Activated CD4-positive, alpha-beta T cell treated with anti-CD3 and anti-CD28 coated beads for 36 hours (primary cell): ENCODE data around the gene LDLRAD4. TPM values are rescaled to one million over a fixed set of nuclear protein-coding genes. Genes with fewer than 3 reads are reported as not detected.

Experiments
- ATAC-seq: fragments of 200-7000 bp; cut with Tn5 transposase; one replicate; pipeline ENCODE4 v1.10.0; 2021; ENCODE audit warnings: mild to moderate bottlenecking, moderate library complexity
- CTCF ChIA-PET: fragments of 350-600 bp; sonication (Branson Sonifier 250); formaldehyde crosslinking; loops from one replicate; lab custom pipeline; 2021; ENCODE audit warnings: antibody characterized with exemption; lab: Charles Lee
- POLR2A ChIA-PET: fragments of 350-600 bp; sonication (Branson Sonifier 250); formaldehyde crosslinking; loops from one replicate; lab custom pipeline; 2021; ENCODE audit warnings: antibody characterized with exemption, inconsistent platforms; lab: Charles Lee
- DNase-seq: peaks from one replicate; pipeline ENCODE4 v3.0.0-alpha.2; 2020
- H3K27ac Mint-ChIP-seq: one replicate; pipeline ENCODE4 v1.8.0; 2021; ENCODE audit warnings: mixed read lengths
- H3K27me3 Mint-ChIP-seq: one replicate; pipeline ENCODE4 v1.8.0; 2021; ENCODE audit warnings: mixed read lengths
- H3K36me3 Mint-ChIP-seq: one replicate; pipeline ENCODE4 v1.8.0; 2021; ENCODE audit warnings: low read depth, mixed read lengths
- H3K4me1 Mint-ChIP-seq: one replicate; pipeline ENCODE4 v1.8.0; 2021; ENCODE audit warnings: mixed read lengths
- H3K4me3 Mint-ChIP-seq: one replicate; pipeline ENCODE4 v1.8.0; 2021; ENCODE audit warnings: mild to moderate bottlenecking, moderate library complexity, mixed read lengths
- H3K9me3 Mint-ChIP-seq: one replicate; pipeline ENCODE4 v1.8.0; 2021; ENCODE audit warnings: low read depth, mixed read lengths
- intact Hi-C, 2 experiments: fragments of 100-400 bp; cut with DNase I in 1 of 2; cut with micrococcal nuclease in 1 of 2; formaldehyde crosslinking; loops; one replicate each; pipeline versions ENCODE4 v1.14.2 to v1.15.1; 2022 to 2024; cut with DNase I, micrococcal nuclease
- total RNA-seq, 2 experiments: library from RNA; stranded (reverse); gene quantifications; one replicate each; pipeline ENCODE4 v1.2.3, GENCODE V29; 2021

Gene LDLRAD4
- total RNA-seq, 2 experiments from 2014 or later, result 29.3 to 32.2 TPM

DNA sequence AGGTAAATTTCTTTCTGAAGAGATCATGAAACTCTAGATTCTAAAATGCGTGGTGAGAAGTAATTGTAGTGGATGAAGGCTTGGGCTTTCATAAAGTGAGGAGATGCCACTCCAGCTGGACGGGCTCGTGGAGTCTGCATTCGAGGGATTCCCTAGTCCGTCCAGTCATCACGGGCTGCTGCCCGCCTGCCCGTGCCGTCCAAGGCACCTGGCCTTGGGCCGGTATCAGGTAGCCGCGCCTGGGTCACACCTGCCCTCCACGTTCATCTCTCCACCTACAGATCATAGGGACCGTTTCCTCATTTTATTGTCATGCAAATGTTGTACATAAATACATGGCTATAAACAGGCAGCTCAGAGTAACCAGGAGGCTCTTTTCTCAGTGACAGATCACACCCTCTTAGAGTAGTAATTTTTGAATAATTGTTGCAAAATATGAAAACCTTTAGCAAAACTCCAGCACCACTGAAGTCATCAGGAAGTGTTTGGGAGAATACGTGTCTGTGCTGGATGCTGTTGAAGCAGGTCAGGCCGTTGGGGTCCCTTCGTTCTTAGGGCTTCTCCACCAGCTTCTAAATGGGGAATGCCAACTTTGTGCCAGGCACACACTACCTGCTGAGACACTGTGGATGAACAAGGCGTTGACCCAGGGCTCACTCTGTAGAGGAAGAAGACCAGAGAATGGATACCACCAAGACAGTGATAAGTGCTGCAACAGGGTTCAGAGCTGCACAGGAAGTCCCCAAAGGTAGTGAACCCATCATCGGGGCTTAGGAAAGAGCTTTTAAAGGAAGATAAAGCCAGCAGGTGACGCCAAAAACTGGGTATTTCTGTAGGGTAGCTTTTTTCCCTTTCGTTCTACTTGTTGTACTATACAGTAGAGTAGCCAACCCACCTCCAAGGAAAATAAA is 395.3 kb downstream of the LDLRAD4 start:
- H3K4me1 Mint-ChIP-seq, result peaks cover 82% of the 10 kb centered on the region
- intact Hi-C loops, result loop anchor here (2.0 to 10.0 kb wide), 6 partner anchors 179 to 619 kb away; partner anchors contain the start of genes CEP192 (in 1 of the 2) and LDLRAD4 (in 1 of the 2)
- POLR2A ChIA-PET, result interaction anchor here (0.6 to 1.9 kb wide), 6 partner anchors 19 to 237 kb away, joined by 3 to 6 read pairs (median 4); no protein-coding TSS in a partner anchor
- peaks cover 5% of the 10 kb centered on the region for H3K36me3 Mint-ChIP-seq
- H3K4me3 Mint-ChIP-seq, result peak overlapping the region; percentile 72
- H3K9me3 Mint-ChIP-seq, result no peaks in the 10 kb centered on the region
- ATAC-seq, result no peak
- no peaks in the 10 kb centered on the region for H3K27me3 Mint-ChIP-seq
- CTCF ChIA-PET, result interaction anchor here (0.7 to 4.7 kb wide), 9 partner anchors 14 to 559 kb away, joined by 3 to 30 read pairs (median 3); no protein-coding TSS in a partner anchor
- H3K27ac Mint-ChIP-seq, result peak overlapping the region; percentile 87
- DNase-seq, result no peak

DNA sequence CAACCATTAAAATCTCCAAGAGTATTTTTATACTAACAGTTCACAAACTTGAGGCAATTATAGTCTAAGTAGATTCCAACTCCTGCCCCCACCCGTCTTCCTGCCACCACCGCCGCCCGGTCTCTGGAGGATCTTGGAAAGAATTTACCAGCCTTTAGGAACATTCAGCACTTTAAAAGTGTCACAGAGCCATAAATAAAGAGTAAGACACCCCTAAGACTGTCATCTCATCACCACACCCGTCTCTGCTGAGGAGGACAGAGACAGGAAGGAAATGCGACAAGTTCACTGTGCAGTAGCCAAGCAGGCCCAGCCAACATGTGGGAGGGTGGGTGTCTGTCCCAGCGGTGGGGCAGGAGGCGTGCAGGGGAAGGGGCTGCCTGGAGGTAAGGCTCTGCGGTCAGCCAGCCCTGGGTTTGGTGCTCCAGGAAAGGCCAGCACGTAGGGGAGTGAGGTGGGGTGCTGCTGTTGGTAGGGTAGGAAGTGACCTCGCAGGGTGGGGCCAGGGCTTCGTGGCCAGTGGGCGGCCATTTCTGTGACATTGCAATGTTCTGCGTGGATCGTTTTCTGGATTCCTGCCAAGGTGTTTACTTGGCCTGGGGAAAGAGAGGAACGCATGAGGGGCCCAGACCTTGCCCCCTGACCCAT is 396.2 kb downstream of the LDLRAD4 start:
- POLR2A ChIA-PET, result interaction anchor here (0.8 to 1.9 kb wide), 4 partner anchors 26 to 47 kb away, joined by 3 to 5 read pairs (median 4); no protein-coding TSS in a partner anchor
- Mint-ChIP-seq H3K27ac (peak overlapping the region; percentile 91), H3K4me1 (peaks cover 73% of the 10 kb centered on the region), H3K36me3 (peaks cover 5% of the 10 kb centered on the region), H3K4me3 (peak overlapping the region; percentile 72), H3K27me3 (no peaks in the 10 kb centered on the region), H3K9me3 (no peaks in the 10 kb centered on the region)
- DNase-seq (peak; percentile 55), ATAC-seq (no peak)
- intact Hi-C loops, result loop anchor here (5.0 to 10.0 kb wide), 5 partner anchors 180 to 620 kb away; partner anchors contain the start of genes CEP192 (in 1 of the 2) and LDLRAD4 (in 1 of the 2)
- CTCF ChIA-PET, result interaction anchor here (0.6 to 4.7 kb wide), 9 partner anchors 15 to 710 kb away, joined by 3 to 30 read pairs (median 4); no protein-coding TSS in a partner anchor

DNA sequence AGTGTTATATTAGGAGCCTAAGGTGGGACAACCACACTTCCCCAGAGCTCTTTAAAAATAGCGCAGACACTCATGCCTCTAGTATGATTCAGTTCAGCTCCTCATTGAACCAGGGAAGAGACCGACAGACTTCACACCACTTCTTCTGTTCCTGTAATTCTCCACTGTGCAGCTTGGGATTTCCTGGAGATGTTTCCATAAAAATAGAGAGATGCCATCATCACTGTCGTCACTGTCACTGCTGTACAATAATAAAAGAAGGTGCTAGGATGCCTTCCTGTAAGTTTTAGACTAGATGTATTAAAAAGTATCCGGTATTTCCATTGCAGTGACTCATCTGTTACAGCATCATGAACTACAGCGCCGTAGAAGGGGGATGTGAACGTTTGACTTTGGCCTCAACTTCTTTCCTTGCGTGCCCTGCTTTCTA is 396.9 kb downstream of the LDLRAD4 start:
- Mint-ChIP-seq H3K4me1 (peaks cover 72% of the 10 kb centered on the region), H3K27me3 (no peaks in the 10 kb centered on the region), H3K4me3 (peak overlapping the region; percentile 72), H3K36me3 (peaks cover 5% of the 10 kb centered on the region), H3K9me3 (no peaks in the 10 kb centered on the region), H3K27ac (peak overlapping the region; percentile 91)
- DNase-seq, result peak; percentile 36
- ChIA-PET CTCF (interaction anchor here (0.6 to 4.7 kb wide), 5 partner anchors 22 to 711 kb away, joined by 3 to 30 read pairs (median 4); no protein-coding TSS in a partner anchor), POLR2A (interaction anchor here (0.9 to 1.9 kb wide), 2 partner anchors 27 to 48 kb away, joined by 3 to 5 read pairs; no protein-coding TSS in a partner anchor)
- peak; percentile 30 for ATAC-seq
- intact Hi-C loops, result loop anchor here (5.0 to 10.0 kb wide), 4 partner anchors 181 to 621 kb away; partner anchors contain the start of genes CEP192 (in 1 of the 2) and LDLRAD4 (in 1 of the 2)

DNA sequence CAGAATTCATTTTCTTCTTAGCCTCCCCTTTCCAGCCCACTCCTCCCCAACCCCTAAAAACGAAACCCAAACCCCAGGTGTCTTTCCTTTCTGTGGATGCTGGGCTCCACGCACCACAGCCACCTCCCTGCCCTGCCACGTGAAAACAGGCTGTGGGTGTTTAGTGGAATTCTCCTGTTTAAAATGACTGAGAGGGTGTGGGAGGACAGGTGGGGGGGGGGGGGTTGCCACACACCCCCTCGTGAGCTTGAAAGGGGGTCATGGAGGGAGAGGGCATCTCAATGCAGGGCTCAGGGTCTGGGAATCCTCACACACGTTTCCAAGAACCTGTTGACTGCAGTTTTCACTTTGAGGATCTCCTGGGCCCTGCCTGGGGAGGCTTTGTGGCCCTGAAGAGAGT is 397.5 kb downstream of the LDLRAD4 start:
- POLR2A ChIA-PET, result no interaction called here
- no peak for ATAC-seq
- Mint-ChIP-seq H3K27me3 (no peaks in the 10 kb centered on the region), H3K27ac (peak overlapping the region; percentile 91), H3K9me3 (no peaks in the 10 kb centered on the region), H3K4me1 (peaks cover 68% of the 10 kb centered on the region), H3K36me3 (peaks cover 5% of the 10 kb centered on the region), H3K4me3 (peak overlapping the region; percentile 34)
- CTCF ChIA-PET, result interaction anchor here (0.6 to 4.7 kb wide), 2 partner anchors 42 to 54 kb away, joined by 3 to 30 read pairs; no protein-coding TSS in a partner anchor
- intact Hi-C loops, result loop anchor here (5.0 to 10.0 kb wide), 4 partner anchors 181 to 621 kb away; partner anchors contain the start of genes CEP192 (in 1 of the 2) and LDLRAD4 (in 1 of the 2)
- DNase-seq, result peak; percentile 33

DNA sequence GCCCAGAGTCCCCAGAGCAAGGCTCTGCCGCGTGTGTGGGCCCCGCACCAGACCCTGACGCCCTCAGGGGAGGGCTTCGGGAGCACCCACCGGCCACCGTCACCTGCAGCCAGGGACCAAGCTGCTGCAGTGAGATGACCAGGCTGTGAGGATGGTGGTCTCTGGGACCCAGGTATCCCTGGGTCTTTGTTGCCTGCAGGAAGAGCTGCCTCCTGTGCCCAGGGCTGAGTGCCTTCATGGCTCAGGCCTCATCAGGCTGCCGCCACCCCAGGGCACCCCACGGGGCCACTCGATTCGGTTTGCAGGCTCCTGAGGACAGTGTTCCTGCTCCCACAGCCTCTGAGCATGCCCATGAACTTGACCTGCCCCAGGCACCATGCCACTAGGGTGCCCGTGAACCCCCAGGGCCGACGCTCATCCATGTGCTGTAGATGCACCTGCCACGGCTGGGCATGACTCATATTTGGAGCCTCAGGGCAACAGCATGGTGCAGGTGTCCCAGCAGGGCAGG is 398.0 kb downstream of the LDLRAD4 start:
- H3K27ac Mint-ChIP-seq, result peak overlapping the region; percentile 91
- no peaks in the 10 kb centered on the region for H3K9me3 Mint-ChIP-seq
- intact Hi-C loops, result loop anchor here (5.0 to 10.0 kb wide), 4 partner anchors 182 to 622 kb away; partner anchors contain the start of genes CEP192 (in 1 of the 2) and LDLRAD4 (in 1 of the 2)
- H3K27me3 Mint-ChIP-seq, result no peaks in the 10 kb centered on the region
- DNase-seq, result peak; percentile 38
- H3K36me3 Mint-ChIP-seq, result peaks cover 5% of the 10 kb centered on the region
- peaks cover 63% of the 10 kb centered on the region for H3K4me1 Mint-ChIP-seq
- ATAC-seq, result no peak
- H3K4me3 Mint-ChIP-seq, result peak overlapping the region; percentile 34
- ChIA-PET POLR2A (interaction anchor here (0.6 kb wide), 1 partner anchor 9 kb away, joined by 4 read pairs; no protein-coding TSS in a partner anchor), CTCF (interaction anchor here (0.6 kb wide), 1 partner anchor 42 kb away, joined by 3 read pairs; no protein-coding TSS in a partner anchor)

DNA sequence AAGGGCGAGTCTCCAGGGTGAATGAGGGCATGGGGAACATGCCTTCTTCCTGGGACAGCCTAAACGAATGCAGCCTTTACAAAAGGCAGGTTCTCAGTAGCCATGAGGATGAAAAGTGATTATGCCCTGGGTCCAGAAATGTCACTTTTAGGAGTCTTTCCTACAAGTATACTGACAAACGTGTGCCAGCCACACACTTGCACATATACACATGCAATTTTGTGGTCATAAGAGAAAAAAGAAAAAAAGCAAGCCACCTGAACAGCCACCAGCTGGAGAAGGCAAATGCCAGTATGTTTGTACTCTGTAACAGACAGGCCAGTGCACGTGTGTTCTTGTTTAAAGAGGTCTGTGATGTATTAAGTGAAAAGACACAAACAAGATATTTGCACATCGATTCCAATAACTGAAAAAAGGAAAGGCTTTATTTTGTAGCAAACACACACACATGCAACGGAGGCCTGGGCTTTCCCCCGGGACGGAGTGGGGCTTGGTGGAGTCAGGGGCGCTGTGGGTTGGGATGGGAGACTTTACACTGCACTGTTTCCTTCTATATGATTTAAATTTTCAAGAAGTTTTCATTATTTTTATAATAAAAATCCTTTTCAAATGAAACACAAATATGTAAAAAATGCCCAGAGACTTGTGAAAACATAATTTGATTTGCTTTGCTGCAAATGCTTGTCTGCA is 399.4 kb downstream of the LDLRAD4 start:
- Mint-ChIP-seq H3K4me1 (peaks cover 49% of the 10 kb centered on the region), H3K36me3 (peaks cover 5% of the 10 kb centered on the region), H3K9me3 (no peaks in the 10 kb centered on the region), H3K27ac (no peak overlapping the region), H3K4me3 (no peak overlapping the region), H3K27me3 (no peaks in the 10 kb centered on the region)
- DNase-seq (no peak), ATAC-seq (no peak)
- intact Hi-C loops, result loop anchor here (5.0 to 10.0 kb wide), 4 partner anchors 183 to 623 kb away; partner anchors contain the start of genes CEP192 (in 1 of the 2) and LDLRAD4 (in 1 of the 2)
- ChIA-PET CTCF (no interaction called here), POLR2A (no interaction called here)

DNA sequence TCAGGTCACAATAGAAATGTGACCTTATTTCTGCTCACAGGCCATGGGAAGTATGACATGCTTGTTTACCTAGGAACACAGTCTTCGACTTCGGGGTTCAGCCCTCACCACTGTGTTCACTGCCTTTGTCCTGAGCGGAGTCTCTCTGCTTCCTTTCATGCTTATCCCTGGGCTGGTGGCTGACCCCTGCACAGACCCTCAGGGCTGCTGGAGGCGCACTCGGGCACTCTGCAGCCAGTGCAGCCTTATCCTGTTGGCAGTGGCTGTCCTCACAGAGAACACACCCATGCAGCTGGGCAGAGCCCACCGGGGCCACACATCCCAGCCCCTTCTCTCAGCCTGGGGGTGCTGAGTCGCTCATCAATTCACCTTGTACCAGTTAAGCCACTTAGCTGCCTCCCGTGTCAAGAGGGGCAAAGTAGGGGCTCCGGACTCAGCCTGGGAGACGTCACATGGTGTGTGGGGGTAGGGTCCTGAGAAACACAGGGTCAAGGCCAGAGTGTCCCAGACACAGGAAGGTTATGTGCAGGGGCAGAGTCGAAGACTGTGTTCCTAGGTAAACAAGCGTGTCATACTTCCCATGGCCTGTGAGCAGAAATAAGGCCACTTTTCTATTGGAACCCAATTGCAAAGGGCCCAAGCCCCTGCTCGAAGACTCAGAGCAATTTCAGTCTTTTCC is 400.3 kb downstream of the LDLRAD4 start:
- no peaks in the 10 kb centered on the region for H3K27me3 Mint-ChIP-seq
- intact Hi-C loops, result loop anchor here (5.0 to 10.0 kb wide), 4 partner anchors 184 to 624 kb away; partner anchors contain the start of genes CEP192 (in 1 of the 2) and LDLRAD4 (in 1 of the 2)
- peaks cover 39% of the 10 kb centered on the region for H3K4me1 Mint-ChIP-seq
- H3K9me3 Mint-ChIP-seq, result no peaks in the 10 kb centered on the region
- H3K4me3 Mint-ChIP-seq, result no peak overlapping the region
- H3K27ac Mint-ChIP-seq, result no peak overlapping the region
- CTCF ChIA-PET, result no interaction called here
- DNase-seq, result no peak
- peaks cover 5% of the 10 kb centered on the region for H3K36me3 Mint-ChIP-seq
- no peak for ATAC-seq
- POLR2A ChIA-PET, result no interaction called here

DNA sequence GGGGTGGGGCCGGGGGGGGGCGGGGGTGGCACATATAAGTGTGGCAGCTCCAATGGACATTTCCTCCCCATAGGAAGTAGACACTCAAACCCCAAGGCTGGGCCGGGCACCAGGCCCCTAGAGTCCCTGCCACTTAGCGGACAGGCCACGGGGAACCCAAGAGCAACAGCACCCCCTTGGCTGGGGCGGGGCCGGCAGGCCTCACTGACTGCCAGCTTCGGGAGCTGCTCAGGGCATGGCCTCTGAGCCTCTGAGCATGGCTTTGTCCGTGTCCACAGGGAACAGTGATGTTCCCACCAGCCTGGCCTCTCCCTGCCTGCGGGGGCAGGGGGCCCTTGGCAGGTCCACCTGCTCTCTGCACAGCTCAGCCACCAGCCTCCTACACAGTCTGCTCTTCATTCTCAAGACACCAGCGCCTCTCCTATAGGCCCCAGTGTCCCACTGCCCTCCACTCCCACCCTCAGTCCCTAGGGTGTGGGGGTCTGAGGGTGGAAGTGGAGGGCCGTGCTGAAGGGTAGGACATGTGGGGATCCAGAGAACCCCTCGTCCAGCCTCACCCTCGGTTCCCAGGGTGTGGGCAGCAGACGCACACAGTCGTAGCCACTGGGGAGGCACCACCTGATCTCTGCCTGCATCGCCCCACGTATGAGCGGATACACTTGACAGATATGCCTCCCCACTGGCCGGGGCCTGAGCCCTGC is 401.1 kb downstream of the LDLRAD4 start:
- no peak for DNase-seq
- Mint-ChIP-seq H3K4me3 (no peak overlapping the region), H3K4me1 (peaks cover 33% of the 10 kb centered on the region), H3K36me3 (peaks cover 2% of the 10 kb centered on the region), H3K27me3 (no peaks in the 10 kb centered on the region), H3K9me3 (no peaks in the 10 kb centered on the region), H3K27ac (no peak overlapping the region)
- no peak for ATAC-seq
- CTCF ChIA-PET, result no interaction called here
- POLR2A ChIA-PET, result no interaction called here
- intact Hi-C loops, result loop anchor here (5.0 to 10.0 kb wide), 4 partner anchors 185 to 625 kb away; partner anchors contain the start of genes CEP192 (in 1 of the 2) and LDLRAD4 (in 1 of the 2)

DNA sequence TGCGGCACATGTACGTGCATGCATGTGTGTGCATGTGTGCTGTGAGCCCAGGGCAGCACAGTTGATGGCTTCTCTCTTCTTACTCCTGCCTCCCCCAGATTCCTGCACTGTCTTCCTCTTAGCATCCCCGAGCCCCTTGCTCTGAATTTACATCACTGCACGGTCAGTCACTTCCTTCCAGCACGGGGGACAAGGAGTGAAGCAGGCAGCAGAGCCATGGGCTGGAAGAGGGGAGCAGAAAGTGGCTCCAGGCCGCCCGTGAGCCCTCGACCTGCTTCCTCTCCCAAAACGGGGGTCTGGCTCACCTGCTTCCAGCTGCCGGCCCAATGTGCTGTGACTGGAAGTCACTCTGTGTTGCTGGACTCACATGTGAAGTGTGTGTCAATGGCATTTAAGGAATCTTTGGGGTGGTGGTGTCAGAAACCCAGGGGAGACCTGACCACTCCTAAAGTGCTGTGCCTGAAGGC is 401.7 kb downstream of the LDLRAD4 start:
- H3K4me3 Mint-ChIP-seq, result no peak overlapping the region
- H3K4me1 Mint-ChIP-seq, result peaks cover 27% of the 10 kb centered on the region
- ChIA-PET POLR2A (no interaction called here), CTCF (no interaction called here)
- ATAC-seq, result no peak
- intact Hi-C loops, result no loop called here
- no peaks in the 10 kb centered on the region for H3K36me3 Mint-ChIP-seq
- no peaks in the 10 kb centered on the region for H3K27me3 Mint-ChIP-seq
- no peak for DNase-seq
- H3K9me3 Mint-ChIP-seq, result no peaks in the 10 kb centered on the region
- H3K27ac Mint-ChIP-seq, result peak overlapping the region; percentile 31
